Erythroblast (primary cell): ENCODE measurements around the gene UBL7.
"Not testable (repeated sequence)": the region's sequence is repeated elsewhere in the genome, so short reads cannot be mapped to it uniquely, and the experiment has no call there.

Experiments used
- DNase-seq, 2 experiments: peaks; one replicate each; lab custom pipeline; 2025; lab: John Stamatoyannopoulos, UW
- GATA1 ChIP-seq: IDR thresholded peaks from 2 replicates; pipeline ENCODE4 v1.6.1; 2011; ENCODE audit warnings: low read depth, mild to moderate bottlenecking, control low read depth, low read length, moderate library complexity
- POLR2A ChIP-seq: IDR thresholded peaks from 2 replicates; pipeline ENCODE4 v1.6.1; 2011; ENCODE audit warnings: mild to moderate bottlenecking, low read length

Gene UBL7

GRCh38 chr15:74460871-74461846, at the start of gene UBL7:
UBL7 (minus strand) TSS chr15:74461160; CDS start chr15:74458867, 2,293 bp downstream.
- peak; percentile 97 for DNase-seq
- peak; percentile 93 for TF ChIP-seq POLR2A
- TF ChIP-seq GATA1, result no peak

- TF ChIP-seq POLR2A, result no peak
- TF ChIP-seq GATA1, result no peak
- DNase-seq, result no peak
These were observed 45.5 kb upstream of the UBL7 start for GRCh38 chr15:74506515-74506840.

GRCh38 chr15:74505837-74506514, 45.0 kb upstream of the UBL7 start:
- no peak for DNase-seq
- TF ChIP-seq GATA1, result no peak
- TF ChIP-seq POLR2A, result no peak

GRCh38 chr15:74504836-74505235, 43.9 kb upstream of the UBL7 start:
- TF ChIP-seq POLR2A (no peak), GATA1 (no peak)
- no peak for DNase-seq

- TF ChIP-seq POLR2A, result no peak
- TF ChIP-seq GATA1, result no peak
- no peak for DNase-seq
These were observed 43.5 kb upstream of the UBL7 start for GRCh38 chr15:74504418-74504817.

- DNase-seq, result no peak
- TF ChIP-seq POLR2A (no peak), GATA1 (no peak)
These were observed 41.3 kb upstream of the UBL7 start for GRCh38 chr15:74502301-74502700.

- DNase-seq, result no peak
- TF ChIP-seq POLR2A (no peak), GATA1 (no peak)
These were observed 39.4 kb upstream of the UBL7 start for GRCh38 chr15:74500401-74500800.

GRCh38 chr15:74499366-74499765, 38.4 kb upstream of the UBL7 start:
- no peak for DNase-seq
- TF ChIP-seq POLR2A, result no peak
- no peak for TF ChIP-seq GATA1

- no peak for DNase-seq
- TF ChIP-seq GATA1, result no peak
- TF ChIP-seq POLR2A, result no peak
These were observed 36.6 kb upstream of the UBL7 start for GRCh38 chr15:74497584-74497983.

GRCh38 chr15:74496648-74497047, 35.7 kb upstream of the UBL7 start:
- no peak for DNase-seq
- no peak for TF ChIP-seq GATA1
- TF ChIP-seq POLR2A, result no peak

- DNase-seq, result no peak
- no peak for TF ChIP-seq POLR2A
- TF ChIP-seq GATA1, result no peak
These were observed 29.4 kb upstream of the UBL7 start for GRCh38 chr15:74490339-74490689.

- DNase-seq, result peak; percentile 74 to 82
- TF ChIP-seq POLR2A (no peak), GATA1 (no peak)
These were observed 28.8 kb upstream of the UBL7 start for GRCh38 chr15:74489518-74490338.

- TF ChIP-seq GATA1, result no peak
- no peak for TF ChIP-seq POLR2A
- DNase-seq, result no peak
These were observed 27.8 kb upstream of the UBL7 start for GRCh38 chr15:74488776-74489175.

- DNase-seq, result no peak
- TF ChIP-seq GATA1 (no peak), POLR2A (no peak)
These were observed 21.7 kb upstream of the UBL7 start for GRCh38 chr15:74482661-74483060.

GRCh38 chr15:74480364-74480763, 19.4 kb upstream of the UBL7 start:
- not testable (repeated sequence) for DNase-seq

- not testable (repeated sequence) for DNase-seq
These were observed 10.7 kb upstream of the UBL7 start for GRCh38 chr15:74471621-74472020.
